Large intestine (tissue), 3 donors: ENCODE results near the gene PTGIS. TPM values are rescaled to one million over a fixed set of nuclear protein-coding genes. Genes with fewer than 3 reads are reported as not detected.

ENCODE experiments used
- DNase-seq, 2 donors: peaks; one replicate each; pipeline versions ENCODE4 v3.0.0 to v3.0.0-alpha.2; 2013
- H3K27ac ChIP-seq: one replicate; pipeline ENCODE4 v1.5.1; 2013; ENCODE audit warnings: low read length
- H3K27me3 ChIP-seq: 2 replicates; pipeline ENCODE4 v1.6.1; 2013; ENCODE audit warnings: low read length; ENCODE audit not compliant: control insufficient read depth, insufficient read depth
- H3K36me3 ChIP-seq: 2 replicates; pipeline ENCODE4 v1.6.1; 2013; ENCODE audit warnings: low read length; ENCODE audit not compliant: control insufficient read depth, insufficient read depth
- H3K4me1 ChIP-seq: one replicate; pipeline ENCODE4 v1.6.1; 2013; ENCODE audit warnings: low read length; ENCODE audit not compliant: control insufficient read depth, insufficient read depth
- H3K4me3 ChIP-seq: one replicate; pipeline ENCODE4 v1.5.1; 2013; ENCODE audit warnings: low read length
- H3K9me3 ChIP-seq: one replicate; pipeline ENCODE4 v1.6.1; 2013; ENCODE audit warnings: mild to moderate bottlenecking, low read depth, low read length, moderate library complexity; ENCODE audit not compliant: control insufficient read depth
- WGBS: methylation state at CpG from one replicate; pipeline ENCODE4 v1.1.5; 2013; ENCODE audit warnings: low lambda C conversion rate; ENCODE audit not compliant: insufficient coverage; 5-methylcytosine and 5-hydroxymethylcytosine counted together
- polyA plus RNA-seq: library from polyadenylated mRNA; unstranded; fragments of 120-200 nt; gene quantifications from one replicate; pipeline ENCODE4 v1.2.1, GENCODE V29; 2013

PTGIS gene
- polyA plus RNA-seq, 1 donor, result 13.5 TPM

DNA sequence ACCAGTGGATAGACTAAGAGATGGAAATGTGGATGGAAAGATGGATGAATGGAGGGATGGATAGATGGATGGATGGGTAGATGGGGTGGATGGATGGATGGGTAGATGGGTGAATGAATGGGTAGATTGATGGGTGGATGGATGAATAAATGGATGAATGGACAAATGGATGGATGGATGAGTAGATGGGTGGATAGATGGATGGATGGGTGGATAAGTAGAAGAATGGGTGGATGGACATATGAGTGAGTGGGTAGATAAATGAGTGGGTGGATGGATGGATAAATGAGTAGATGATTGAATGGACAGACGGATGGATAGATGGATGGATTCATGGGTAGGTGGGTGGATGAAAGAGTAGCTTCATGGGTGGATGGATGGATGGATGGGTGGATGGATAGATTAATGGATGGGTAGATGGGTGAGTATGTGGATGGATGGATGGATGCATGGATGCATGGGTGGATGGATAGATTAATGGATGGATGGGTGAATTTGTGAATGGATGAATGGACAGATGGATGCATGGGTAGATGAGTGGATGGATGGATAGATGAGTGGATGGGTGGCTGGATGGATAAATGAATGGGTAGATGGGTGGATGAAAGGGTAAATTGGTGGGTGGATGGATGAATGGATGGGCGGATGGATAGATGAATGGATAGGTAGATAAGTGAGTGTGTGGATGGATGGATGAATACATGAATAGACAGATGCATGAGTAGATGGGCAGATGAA, 56.0 kb downstream of the PTGIS start:
- no peak overlapping the region for H3K27ac ChIP-seq
- 94% methylated on average over 2 of the region's 2 CpGs for WGBS
- H3K9me3 ChIP-seq, result no peaks in the 10 kb centered on the region
- DNase-seq, result no peak
- H3K4me3 ChIP-seq, result no peak overlapping the region
- H3K27me3 ChIP-seq, result no peaks in the 10 kb centered on the region
- no peaks in the 10 kb centered on the region for H3K4me1 ChIP-seq
- peaks cover 9% of the 10 kb centered on the region for H3K36me3 ChIP-seq

DNA sequence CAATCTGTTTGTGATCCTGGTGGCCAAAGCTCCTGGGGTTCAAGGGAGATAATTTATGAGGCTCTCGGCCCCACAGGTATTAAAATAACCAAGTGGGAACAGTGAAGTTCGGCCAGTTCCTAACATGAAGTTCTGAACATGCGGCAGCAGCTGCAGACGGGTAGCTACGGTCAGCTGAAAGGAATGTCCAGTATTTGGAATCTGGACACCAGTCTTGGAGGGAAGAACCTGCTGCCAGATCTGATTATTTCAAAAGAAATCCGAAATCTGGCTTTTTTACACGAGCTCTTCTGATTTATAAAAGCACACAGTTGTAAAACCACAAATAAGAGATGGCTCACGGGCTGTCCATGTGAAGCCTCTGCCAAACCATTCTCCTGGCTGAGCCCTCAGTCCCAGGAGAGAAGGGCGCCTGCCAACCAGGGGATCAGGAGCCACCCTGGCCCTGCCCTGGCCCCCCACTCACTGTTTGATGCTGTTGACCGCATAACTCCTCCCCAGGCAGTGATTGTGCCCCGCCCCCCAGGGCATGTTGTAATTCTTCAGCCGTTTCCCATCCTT, 57.3 kb downstream of the PTGIS start:
- Histone ChIP-seq H3K9me3 (no peaks in the 10 kb centered on the region), H3K27ac (no peak overlapping the region), H3K36me3 (peaks cover 9% of the 10 kb centered on the region), H3K27me3 (no peaks in the 10 kb centered on the region), H3K4me1 (no peaks in the 10 kb centered on the region), H3K4me3 (no peak overlapping the region)
- WGBS, result 100% methylated on average over 1 of the region's 12 CpGs
- no peak for DNase-seq

DNA sequence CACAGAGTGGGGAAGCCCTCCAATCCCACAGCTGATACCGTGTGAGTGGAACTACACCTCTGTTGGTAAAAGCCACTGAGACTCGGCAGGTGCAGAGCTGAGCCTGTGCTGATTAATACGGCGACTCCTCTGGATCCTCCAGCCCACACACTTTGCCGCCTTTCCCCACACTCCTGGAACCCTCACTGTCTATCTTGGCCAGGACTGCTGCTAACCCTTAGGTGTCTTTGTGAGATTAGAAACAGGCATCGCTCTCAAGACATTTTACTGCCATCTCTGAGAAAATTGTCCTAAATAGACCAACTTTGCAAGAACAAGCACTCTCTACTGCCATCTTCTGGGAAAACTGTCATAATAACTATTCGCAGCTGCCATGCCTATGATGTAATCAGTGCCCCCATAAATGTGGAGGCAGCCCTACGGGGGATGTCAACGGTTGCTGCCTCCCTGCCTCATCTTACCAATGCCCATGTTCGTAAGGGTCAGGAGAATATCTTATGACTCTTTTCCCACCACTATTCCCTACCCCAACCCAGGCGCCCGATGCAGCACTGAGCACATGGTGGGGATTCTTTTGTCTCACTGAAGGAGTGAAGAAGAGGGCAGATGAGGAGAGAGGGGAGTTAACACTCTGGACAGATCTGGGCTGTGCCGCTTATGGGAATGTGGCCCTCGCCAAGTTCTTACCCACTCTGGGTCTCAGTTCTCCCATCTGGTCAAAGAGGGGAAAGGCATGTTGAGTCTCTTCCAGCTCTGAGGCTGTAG, 59.3 kb downstream of the PTGIS start:
- Histone ChIP-seq H3K27ac (no peak overlapping the region), H3K36me3 (peaks cover 9% of the 10 kb centered on the region), H3K27me3 (no peaks in the 10 kb centered on the region), H3K9me3 (no peaks in the 10 kb centered on the region), H3K4me3 (no peak overlapping the region), H3K4me1 (no peaks in the 10 kb centered on the region)
- peak; percentile 20 to 40 for DNase-seq
- WGBS, result no CpG with 5 or more reads among the region's 14 CpGs

DNA sequence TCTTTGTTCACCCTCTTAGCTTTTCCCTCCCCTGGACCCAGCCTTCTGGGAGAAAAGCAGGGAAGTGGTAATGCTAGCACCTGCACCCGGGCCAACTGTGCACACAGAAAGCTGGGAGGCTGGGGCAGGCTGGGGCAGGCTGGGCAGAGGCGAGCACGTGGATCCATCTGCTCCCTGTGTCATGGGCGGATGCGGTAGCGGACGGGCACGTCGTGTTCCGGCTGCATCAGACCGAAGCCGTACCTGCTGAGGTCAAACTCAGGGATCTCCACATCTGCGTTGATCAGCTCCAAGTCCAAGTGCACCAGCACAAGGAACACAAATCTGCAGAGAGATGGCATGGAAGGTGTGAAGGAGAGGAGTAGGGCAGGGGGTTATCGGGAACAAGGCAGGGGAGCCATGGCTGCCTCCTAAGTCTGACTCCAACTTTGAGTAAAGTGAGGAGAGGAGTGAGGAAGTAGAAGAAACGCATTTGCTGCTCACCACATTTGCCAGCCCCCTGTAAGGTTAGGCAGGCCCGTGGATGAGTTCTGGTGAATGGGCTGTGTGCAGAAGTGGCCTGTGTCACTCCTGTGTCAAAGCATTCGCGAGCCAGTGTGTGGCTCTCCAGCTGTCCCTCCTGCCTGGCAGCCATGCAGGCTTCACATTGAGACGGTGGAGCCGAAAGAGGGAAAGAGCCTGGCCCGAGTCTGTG, 60.0 kb downstream of the PTGIS start:
- Histone ChIP-seq H3K27me3 (no peaks in the 10 kb centered on the region), H3K27ac (no peak overlapping the region), H3K36me3 (peaks cover 7% of the 10 kb centered on the region), H3K4me1 (no peaks in the 10 kb centered on the region), H3K9me3 (no peaks in the 10 kb centered on the region), H3K4me3 (no peak overlapping the region)
- no peak for DNase-seq
- WGBS, result no CpG with 5 or more reads among the region's 21 CpGs

DNA sequence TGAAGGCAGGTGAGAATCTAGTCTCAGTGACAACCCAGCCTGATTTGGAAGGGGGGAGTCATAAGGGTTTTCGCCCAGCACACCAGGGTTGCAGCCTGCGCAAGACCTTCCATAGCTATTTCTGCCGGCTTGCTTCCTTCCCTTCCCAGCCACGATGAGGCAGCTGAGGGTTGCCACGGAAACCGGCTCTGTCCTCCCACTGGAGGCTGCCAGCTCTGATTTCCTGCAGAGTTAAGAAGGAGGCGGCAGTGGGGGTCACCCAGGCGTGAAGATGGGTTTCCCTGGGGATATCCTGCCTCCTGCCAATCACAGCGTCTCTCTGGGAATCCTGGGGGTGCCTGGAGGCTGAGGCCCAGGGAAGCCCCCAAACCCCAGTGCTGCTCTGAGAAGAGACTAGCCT, 62.4 kb downstream of the PTGIS start:
- Histone ChIP-seq H3K4me1 (no peaks in the 10 kb centered on the region), H3K36me3 (peaks cover 3% of the 10 kb centered on the region), H3K27me3 (no peaks in the 10 kb centered on the region), H3K4me3 (no peak overlapping the region), H3K27ac (no peak overlapping the region), H3K9me3 (no peaks in the 10 kb centered on the region)
- peak in 1 of 2 donors; percentile 12 for DNase-seq
- no CpG with 5 or more reads among the region's 9 CpGs for WGBS

DNA sequence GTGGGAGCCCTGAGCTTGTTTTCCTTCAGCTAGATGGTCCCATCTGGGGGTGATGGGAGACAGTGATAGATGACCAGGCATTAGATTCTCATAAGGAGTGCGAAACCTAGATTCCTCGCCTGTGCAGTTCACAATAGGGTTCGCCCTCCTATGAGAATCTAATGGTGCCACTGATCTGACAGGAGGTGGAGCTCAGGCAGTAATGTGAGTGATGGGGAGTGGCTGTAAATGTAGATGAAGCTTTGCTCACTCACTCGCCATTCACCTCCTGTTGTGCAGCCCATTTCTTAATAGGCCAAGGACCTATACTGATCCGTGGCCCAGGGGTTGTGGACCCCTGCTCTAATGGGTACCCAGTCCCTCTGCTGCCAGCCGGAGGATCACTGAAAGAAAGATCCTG, 64.8 kb downstream of the PTGIS start:
- WGBS, result no CpG with 5 or more reads among the region's 6 CpGs
- DNase-seq, result no peak

DNA sequence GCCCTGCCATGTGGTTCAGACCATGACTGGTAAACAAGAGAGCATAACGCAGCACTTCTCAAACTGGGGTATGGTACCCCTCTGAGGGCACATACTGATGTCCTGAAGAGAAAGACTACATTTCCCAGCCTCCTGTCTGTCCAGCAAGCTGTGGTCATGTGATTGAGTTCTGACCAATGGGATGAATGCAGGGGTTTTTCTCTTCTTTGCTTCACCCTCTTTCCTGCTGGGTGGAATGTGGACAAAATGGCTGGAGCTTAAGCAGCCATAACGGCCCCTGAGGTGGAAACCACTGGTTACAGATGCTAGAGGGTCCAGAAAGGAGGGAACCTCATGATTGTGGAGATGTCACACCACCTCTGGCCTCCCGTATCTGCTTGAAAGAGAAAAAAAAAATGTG, 66.0 kb downstream of the PTGIS start:
- Histone ChIP-seq H3K4me3 (no peak overlapping the region), H3K9me3 (no peaks in the 10 kb centered on the region), H3K27me3 (no peaks in the 10 kb centered on the region), H3K4me1 (peaks cover 9% of the 10 kb centered on the region), H3K36me3 (no peaks in the 10 kb centered on the region), H3K27ac (no peak overlapping the region)
- no CpG with 5 or more reads among the region's 3 CpGs for WGBS
- DNase-seq, result no peak

More for the DNA sequence above, 64.8 kb downstream of the PTGIS start:
- no peak overlapping the region for H3K4me3 ChIP-seq
- no peaks in the 10 kb centered on the region for H3K4me1 ChIP-seq
- no peaks in the 10 kb centered on the region for H3K9me3 ChIP-seq
- peaks cover 3% of the 10 kb centered on the region for H3K36me3 ChIP-seq
- no peak overlapping the region for H3K27ac ChIP-seq
- no peaks in the 10 kb centered on the region for H3K27me3 ChIP-seq

DNA sequence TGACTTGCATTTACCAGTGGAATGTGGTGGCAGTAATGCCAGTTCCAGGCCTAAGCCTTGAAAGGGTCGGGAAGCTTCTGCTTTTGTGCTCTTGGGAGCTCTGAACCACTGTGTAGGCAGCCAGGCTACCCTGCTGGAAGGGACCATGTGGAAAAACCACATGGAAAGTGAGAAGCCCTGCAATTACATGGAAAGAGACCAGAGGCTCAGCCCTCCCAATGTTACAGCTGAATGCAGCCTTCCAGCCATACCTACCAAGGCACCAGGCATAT, 70.6 kb downstream of the PTGIS start:
- Histone ChIP-seq H3K4me3 (no peak overlapping the region), H3K4me1 (peaks cover 18% of the 10 kb centered on the region), H3K27me3 (no peaks in the 10 kb centered on the region), H3K9me3 (no peaks in the 10 kb centered on the region), H3K36me3 (no peaks in the 10 kb centered on the region), H3K27ac (peak overlapping the region; percentile 87)
- no peak for DNase-seq
- WGBS, result no CpG with 5 or more reads among the region's 1 CpG

DNA sequence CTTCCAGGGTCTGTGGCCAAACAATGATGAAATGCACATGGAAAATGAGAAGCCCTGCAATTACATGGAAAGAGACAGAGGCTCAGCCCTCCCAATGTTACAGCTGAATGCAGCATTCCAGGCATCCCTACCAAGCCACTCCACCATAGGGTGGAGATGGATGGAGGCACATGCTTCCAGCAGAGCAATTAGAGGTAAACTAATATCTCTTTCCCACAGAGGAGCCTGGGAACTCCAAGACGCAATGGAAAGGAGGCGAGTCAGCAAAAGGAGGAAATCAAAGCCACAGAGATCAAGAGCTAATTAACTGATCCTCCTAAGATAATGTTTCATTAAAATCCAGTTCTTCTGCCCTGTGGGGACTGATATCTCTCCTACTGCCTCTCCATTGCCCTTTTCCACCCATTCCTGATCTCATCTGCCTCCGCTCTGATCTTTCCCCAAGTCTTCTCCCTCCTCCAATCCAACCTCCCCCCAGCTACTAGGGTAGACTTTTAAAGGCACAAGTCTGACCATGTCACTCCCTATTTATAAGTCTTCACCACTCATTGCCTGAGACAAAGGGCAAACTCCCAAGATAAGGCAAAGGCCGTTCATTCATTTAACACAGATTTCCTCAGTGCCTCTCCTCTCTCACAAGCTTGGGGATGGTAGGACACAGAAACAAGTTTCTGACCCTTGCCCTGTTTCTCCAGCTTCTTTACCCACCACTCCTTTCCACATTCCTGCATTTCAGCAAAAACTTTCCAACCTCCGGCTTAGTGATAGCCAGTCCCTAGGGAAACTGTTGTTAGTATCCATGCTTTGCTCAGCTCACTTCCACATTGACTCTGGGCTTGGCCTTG, 71.2 kb downstream of the PTGIS start:
- H3K27ac ChIP-seq, result peak overlapping the region; percentile 87

DNA sequence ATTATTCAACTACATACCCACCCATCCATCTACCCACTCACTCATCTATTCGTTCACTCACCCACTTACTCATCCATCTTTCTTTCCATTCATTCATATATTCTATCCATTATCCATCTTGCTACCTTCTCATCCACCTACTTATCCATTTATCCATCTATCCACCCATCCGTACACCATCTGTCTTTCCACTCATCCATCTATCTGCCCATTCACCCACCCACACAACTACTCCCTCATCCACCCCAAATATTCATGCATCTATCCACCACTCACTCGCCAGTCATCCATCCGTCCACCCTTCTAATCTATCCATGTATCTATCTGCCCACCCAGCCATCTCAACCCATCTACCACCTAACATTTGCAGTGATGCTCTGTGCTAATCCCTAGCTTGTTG, 71.9 kb downstream of the PTGIS start:
- 92% methylated on average over 2 of the region's 4 CpGs for WGBS
- Histone ChIP-seq H3K4me3 (no peak overlapping the region), H3K27me3 (peaks cover 3% of the 10 kb centered on the region), H3K27ac (peak overlapping the region; percentile 87), H3K36me3 (no peaks in the 10 kb centered on the region), H3K4me1 (peaks cover 18% of the 10 kb centered on the region), H3K9me3 (no peaks in the 10 kb centered on the region)
- DNase-seq, result no peak

More for the DNA sequence above, 71.2 kb downstream of the PTGIS start:
- Histone ChIP-seq H3K9me3 (no peaks in the 10 kb centered on the region), H3K27me3 (no peaks in the 10 kb centered on the region), H3K4me1 (peaks cover 18% of the 10 kb centered on the region), H3K4me3 (no peak overlapping the region), H3K36me3 (no peaks in the 10 kb centered on the region)
- peak; percentile 87 to 89 for DNase-seq
- WGBS, result 50% methylated on average over 1 of the region's 5 CpGs
